Liver (tissue), 3 donors: ENCODE measurements around the gene STMN1.

ENCODE experiments used
- ATF3 ChIP-seq: IDR thresholded peaks from 2 replicates; pipeline ENCODE4 v1.6.1; 2016; ENCODE audit warnings: antibody characterized with exemption
- CTCF ChIP-seq: fragments of 150-350 bp; IDR thresholded peaks from 2 replicates; pipeline ENCODE4 v1.5.1; 2017; ENCODE audit warnings: improper control_type of control experiment, low read depth, low read length; ENCODE audit not compliant: missing input control
- GABPA ChIP-seq, 2 donors: IDR thresholded peaks in 1 of 2; conservative IDR thresholded peaks in 1 of 2; 2 replicates each; pipeline ENCODE4 v1.6.1; 2016; ENCODE audit warnings: antibody characterized with exemption in 2 of 2, mild to moderate bottlenecking in 1 of 2, moderate library complexity in 1 of 2
- MAX ChIP-seq: IDR thresholded peaks from 2 replicates; pipeline ENCODE4 v1.6.1; 2016; ENCODE audit warnings: antibody characterized with exemption
- RAD21 ChIP-seq, 2 donors: IDR thresholded peaks; 2 replicates each; pipeline ENCODE4 v1.6.1; 2016; ENCODE audit warnings: antibody characterized with exemption in 2 of 2, mild to moderate bottlenecking in 2 of 2
- REST ChIP-seq: IDR thresholded peaks from 2 replicates; pipeline ENCODE4 v1.6.1; 2016; ENCODE audit warnings: antibody characterized with exemption, mild to moderate bottlenecking
- SP1 ChIP-seq: IDR thresholded peaks from 2 replicates; pipeline ENCODE4 v1.6.1; 2018; ENCODE audit warnings: antibody characterized with exemption, mild to moderate bottlenecking
- TAF1 ChIP-seq: conservative IDR thresholded peaks from 2 replicates; pipeline ENCODE4 v1.6.1; 2016; ENCODE audit warnings: antibody characterized with exemption, mild to moderate bottlenecking
- YY1 ChIP-seq: IDR thresholded peaks from 2 replicates; pipeline ENCODE4 v1.6.1; 2016; ENCODE audit warnings: antibody characterized with exemption, mild to moderate bottlenecking
- ZBTB33 ChIP-seq: IDR thresholded peaks from 2 replicates; pipeline ENCODE4 v1.6.1; 2016; ENCODE audit warnings: antibody characterized with exemption
- donor health status: healthy.
- donor health status: healthy.

- TF ChIP-seq CTCF, result no peak
- TF ChIP-seq YY1, result no peak
- no peak for TF ChIP-seq ZBTB33
- TF ChIP-seq TAF1, result no peak
- TF ChIP-seq SP1, result no peak
- no peak for TF ChIP-seq MAX
- no peak for TF ChIP-seq REST
- no peak for TF ChIP-seq GABPA (IDR thresholded peaks at IDR 0.05 in 1 of 2, conservative IDR thresholded peaks at IDR 0.05 in 1 of 2)
- no peak for TF ChIP-seq RAD21 (IDR thresholded peaks at IDR 0.05)
- TF ChIP-seq ATF3, result no peak
Measured at GRCh38 chr1:25914074-25914995, 8.1 kb upstream of the STMN1 start.
